ENCODE measurements around the gene ACVR1. TPM values are rescaled to one million over a fixed set of nuclear protein-coding genes. Genes with fewer than 3 reads are reported as not detected.

Gene ACVR1
- total RNA-seq, 1 experiment from 2014 or later: 11.1 TPM

DNA sequence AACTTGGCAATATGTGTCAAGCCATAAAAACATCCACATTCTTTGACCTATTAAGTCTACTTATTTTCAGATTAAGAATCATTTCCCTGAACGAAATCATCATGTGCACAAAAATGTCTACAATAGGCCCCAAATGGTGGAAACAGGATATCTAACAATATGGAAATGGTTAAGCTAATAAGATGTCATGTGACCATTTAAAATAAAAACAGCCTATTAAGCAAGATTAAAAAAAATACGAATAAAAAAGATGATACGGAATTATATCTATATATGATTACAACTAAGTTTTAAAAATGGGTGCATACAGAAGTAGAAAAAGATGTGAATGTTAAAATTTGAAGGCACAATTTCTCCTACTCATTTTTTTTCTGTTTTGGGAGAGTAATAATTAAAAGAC is 128.8 kb downstream of the ACVR1 start:
- H3K27me3 ChIP-seq (replicated peaks; ENCODE audit: control insufficient read depth, insufficient read depth, low read length): no peaks in the 10 kb centered on the region

DNA sequence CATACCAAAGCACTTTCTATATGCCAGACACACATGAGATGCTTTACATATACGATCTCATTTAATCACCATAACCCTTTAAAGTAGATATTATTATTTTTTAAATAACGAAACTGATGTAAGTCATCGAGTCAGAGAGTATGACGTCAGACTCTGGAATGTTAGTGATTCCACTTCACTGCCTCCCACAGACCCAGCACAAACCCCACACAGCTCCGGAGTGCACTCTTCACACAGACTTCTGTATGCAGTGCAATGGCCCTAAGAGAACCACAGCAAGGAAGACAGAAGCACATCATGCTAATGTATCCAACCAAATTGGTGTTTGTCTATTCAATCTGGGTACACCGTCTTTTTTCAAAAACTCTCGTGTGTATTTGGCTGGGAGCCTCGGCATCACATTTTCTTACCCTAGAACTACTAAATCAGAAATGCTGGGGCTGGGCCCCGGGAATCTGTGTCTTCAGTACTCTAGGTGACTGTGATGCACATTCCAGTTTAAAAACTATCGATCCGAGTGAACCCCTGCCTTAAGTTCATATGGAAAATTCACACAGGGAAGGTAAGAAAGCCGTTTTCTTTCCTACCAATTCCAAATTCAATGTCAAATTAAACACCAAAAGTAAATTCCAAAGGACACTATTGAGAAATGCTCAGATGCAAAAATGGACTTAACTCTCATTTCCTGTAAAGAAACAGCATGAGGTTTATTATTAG is 129.7 kb downstream of the ACVR1 start:
- ChIA-PET CTCF (no interaction called here), POLR2A (no interaction called here)
- no peaks in the 10 kb centered on the region for H3K27me3 ChIP-seq (replicated peaks; ENCODE audit: control insufficient read depth, insufficient read depth, low read length)
- no peaks in the 10 kb centered on the region; the same call in 1 of the 2 replicates for H3K36me3 ChIP-seq (ENCODE audit: control insufficient read depth, insufficient read depth, low read length)
- H3K36me3 Mint-ChIP-seq (ENCODE audit: insufficient read depth, unreplicated experiment): peaks cover 8% of the 10 kb centered on the region
- intact Hi-C loops (cut with micrococcal nuclease; ENCODE audit: unreplicated experiment): no loop called here
- no peaks in the 10 kb centered on the region for H3K9me3 Mint-ChIP-seq (ENCODE audit: unreplicated experiment)
- H3K4me1 ChIP-seq: no peaks in the 10 kb centered on the region
- BruUV-seq (replicated peaks): no TSS peak
- no peak overlapping the region for H3K4me3 ChIP-seq (ENCODE audit: low read depth, low read length)
- no peak overlapping the region for H3K27ac Mint-ChIP-seq (ENCODE audit: unreplicated experiment)
- DNase-seq: no peak
- H3K27me3 Mint-ChIP-seq (ENCODE audit: insufficient read depth, unreplicated experiment): no peaks in the 10 kb centered on the region
- peaks cover 6% of the 10 kb centered on the region for H3K4me1 Mint-ChIP-seq (ENCODE audit: low read depth, unreplicated experiment)
- no peaks in the 10 kb centered on the region for H3K9me3 ChIP-seq
- TF ChIP-seq, protein P1, sequence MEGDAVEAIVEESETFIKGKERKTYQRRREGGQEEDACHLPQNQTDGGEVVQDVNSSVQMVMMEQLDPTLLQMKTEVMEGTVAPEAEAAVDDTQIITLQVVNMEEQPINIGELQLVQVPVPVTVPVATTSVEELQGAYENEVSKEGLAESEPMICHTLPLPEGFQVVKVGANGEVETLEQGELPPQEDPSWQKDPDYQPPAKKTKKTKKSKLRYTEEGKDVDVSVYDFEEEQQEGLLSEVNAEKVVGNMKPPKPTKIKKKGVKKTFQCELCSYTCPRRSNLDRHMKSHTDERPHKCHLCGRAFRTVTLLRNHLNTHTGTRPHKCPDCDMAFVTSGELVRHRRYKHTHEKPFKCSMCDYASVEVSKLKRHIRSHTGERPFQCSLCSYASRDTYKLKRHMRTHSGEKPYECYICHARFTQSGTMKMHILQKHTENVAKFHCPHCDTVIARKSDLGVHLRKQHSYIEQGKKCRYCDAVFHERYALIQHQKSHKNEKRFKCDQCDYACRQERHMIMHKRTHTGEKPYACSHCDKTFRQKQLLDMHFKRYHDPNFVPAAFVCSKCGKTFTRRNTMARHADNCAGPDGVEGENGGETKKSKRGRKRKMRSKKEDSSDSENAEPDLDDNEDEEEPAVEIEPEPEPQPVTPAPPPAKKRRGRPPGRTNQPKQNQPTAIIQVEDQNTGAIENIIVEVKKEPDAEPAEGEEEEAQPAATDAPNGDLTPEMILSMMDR (IDR thresholded peaks at IDR 0.05; ENCODE audit: insufficient read depth in 1 of 2, low read depth in 1 of 2, low read length in 1 of 2, severe bottlenecking in 1 of 2, unreplicated experiment in 1 of 2): no peak
- no peak overlapping the region for H3K4me3 Mint-ChIP-seq (ENCODE audit: unreplicated experiment)

More for the DNA sequence above, 128.8 kb downstream of the ACVR1 start:
- Mint-ChIP-seq H3K36me3 (ENCODE audit: insufficient read depth, unreplicated experiment) (peaks cover 13% of the 10 kb centered on the region), H3K4me3 (ENCODE audit: unreplicated experiment) (no peak overlapping the region), H3K27me3 (ENCODE audit: insufficient read depth, unreplicated experiment) (no peaks in the 10 kb centered on the region), H3K4me1 (ENCODE audit: low read depth, unreplicated experiment) (peaks cover 6% of the 10 kb centered on the region), H3K27ac (ENCODE audit: unreplicated experiment) (no peak overlapping the region), H3K9me3 (ENCODE audit: unreplicated experiment) (no peaks in the 10 kb centered on the region)
- BruUV-seq (replicated peaks): no TSS peak
- CTCF ChIA-PET: no interaction called here
- no peak for DNase-seq
- Histone ChIP-seq H3K9me3 (no peaks in the 10 kb centered on the region), H3K4me1 (no peaks in the 10 kb centered on the region), H3K36me3 (ENCODE audit: control insufficient read depth, insufficient read depth, low read length) (no peaks in the 10 kb centered on the region; the same call in 1 of the 2 replicates), H3K4me3 (ENCODE audit: low read depth, low read length) (no peak overlapping the region)
- POLR2A ChIA-PET: no interaction called here
- intact Hi-C loops (cut with micrococcal nuclease; ENCODE audit: unreplicated experiment): no loop called here
- TF ChIP-seq, protein P1 (IDR thresholded peaks at IDR 0.05; ENCODE audit: insufficient read depth in 1 of 2, low read depth in 1 of 2, low read length in 1 of 2, severe bottlenecking in 1 of 2, unreplicated experiment in 1 of 2): no peak

DNA sequence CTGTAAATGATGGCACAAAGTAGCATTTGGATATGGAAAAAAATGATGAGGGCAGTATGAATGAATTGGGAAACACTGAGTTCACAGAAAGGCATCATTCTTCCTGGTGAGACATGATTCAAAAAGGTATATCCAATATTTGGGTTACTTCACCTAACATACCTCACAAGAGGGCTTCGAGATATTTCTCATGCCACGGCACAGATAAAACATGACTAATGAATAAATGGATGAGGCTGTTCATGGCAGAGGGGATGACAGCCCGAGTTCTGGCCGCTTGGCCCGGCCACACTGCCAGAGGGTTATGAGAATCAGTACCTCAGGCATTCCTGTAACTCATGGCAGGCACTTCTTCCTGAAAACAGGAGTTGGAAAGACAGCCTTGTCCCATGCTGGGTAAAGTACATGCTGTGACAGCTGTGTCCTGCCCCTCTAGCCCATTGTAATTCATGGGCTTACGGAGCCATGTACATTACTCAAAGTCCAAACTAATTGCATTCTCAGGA is 131.5 kb downstream of the ACVR1 start:
- TF ChIP-seq, protein P1 (IDR thresholded peaks at IDR 0.05; ENCODE audit: insufficient read depth in 1 of 2, low read depth in 1 of 2, low read length in 1 of 2, severe bottlenecking in 1 of 2, unreplicated experiment in 1 of 2): no peak

More for the DNA sequence above, 131.5 kb downstream of the ACVR1 start:
- no peak overlapping the region for H3K27ac Mint-ChIP-seq (ENCODE audit: unreplicated experiment)
- POLR2A ChIA-PET: no interaction called here
- H3K4me1 ChIP-seq: no peaks in the 10 kb centered on the region
- CTCF ChIA-PET: no interaction called here
- no peaks in the 10 kb centered on the region for H3K9me3 ChIP-seq
- H3K4me3 ChIP-seq (ENCODE audit: low read depth, low read length): no peak overlapping the region
- DNase-seq: no peak
- H3K4me1 Mint-ChIP-seq (ENCODE audit: low read depth, unreplicated experiment): peaks cover 6% of the 10 kb centered on the region
- BruUV-seq (replicated peaks): no TSS peak
- intact Hi-C loops (cut with micrococcal nuclease; ENCODE audit: unreplicated experiment): no loop called here
- no peaks in the 10 kb centered on the region for H3K27me3 Mint-ChIP-seq (ENCODE audit: insufficient read depth, unreplicated experiment)
- no peaks in the 10 kb centered on the region; the same call in 1 of the 2 replicates for H3K36me3 ChIP-seq (ENCODE audit: control insufficient read depth, insufficient read depth, low read length)
- no peaks in the 10 kb centered on the region for H3K36me3 Mint-ChIP-seq (ENCODE audit: insufficient read depth, unreplicated experiment)
- H3K9me3 Mint-ChIP-seq (ENCODE audit: unreplicated experiment): no peaks in the 10 kb centered on the region
- no peaks in the 10 kb centered on the region for H3K27me3 ChIP-seq (replicated peaks; ENCODE audit: control insufficient read depth, insufficient read depth, low read length)
- H3K4me3 Mint-ChIP-seq (ENCODE audit: unreplicated experiment): no peak overlapping the region
